GM12878 (cell line): ENCODE results near the gene RHBDF2. TPM values are rescaled to one million over a fixed set of nuclear protein-coding genes. Genes with fewer than 3 reads are reported as not detected.

Experiments used
- ATAC-seq: fragments of 200-7000 bp; cut with Tn5 transposase; 3 replicates; pipeline ENCODE4 v1.9.1; 2020; ENCODE audit warnings: mild to moderate bottlenecking, moderate library complexity
- BruUV-seq: library from RNA; stranded (reverse); fragments of 400-500 nt; replicated peaks from 2 replicates; lab custom pipeline; 2021; lab: Mats Ljungman, UMichigan
- CTCF ChIA-PET: fragments of 300-600 bp; sonication (Branson Sonifier 250); formaldehyde crosslinking; extraction: SDS; loops from one replicate; lab custom pipeline; 2021; ENCODE audit warnings: inconsistent platforms; lab: Yijun Ruan, JAX
- POLR2A ChIA-PET: fragments of 350-600 bp; formaldehyde crosslinking; extraction: SDS; loops from one replicate; lab custom pipeline; 2021; ENCODE audit warnings: inconsistent platforms; lab: Charles Lee
- RAD21 ChIA-PET: fragments of 300-600 bp; sonication (Branson Sonifier 250); formaldehyde crosslinking; loops from one replicate; lab custom pipeline; 2023; ENCODE audit warnings: antibody characterized with exemption; ENCODE audit not compliant: unreplicated experiment; lab: Charles Lee
- SMC1A ChIA-PET: fragments of 300-600 bp; sonication (Branson Sonifier 250); formaldehyde crosslinking; loops from one replicate; lab custom pipeline; 2023; ENCODE audit not compliant: unreplicated experiment, uncharacterized antibody; lab: Charles Lee
- DNase-seq: peaks from one replicate; pipeline ENCODE4 v3.0.0-alpha.2; 2011; ENCODE audit warnings: low read depth, low spot score
- FAIRE-seq: peaks from 3 replicates; lab custom pipeline; 2011; peaks lifted over from hg19 to GRCh38; lab: Jason Lieb, UNC
- H2AFZ ChIP-seq: 2 replicates; pipeline ENCODE4 v1.6.0; 2011; ENCODE audit warnings: low read depth, low read length, control low read depth; ENCODE audit not compliant: control insufficient read depth
- H3K27ac ChIP-seq: 2 replicates; pipeline ENCODE4 v1.5.1; 2011; ENCODE audit warnings: control low read depth; ENCODE audit not compliant: control insufficient read depth, insufficient read depth
- H3K27me3 ChIP-seq, 2 experiments: replicated peaks in 1 of 2; 2 replicates each; pipeline versions ENCODE4 v1.6.0 to v1.6.1; 2011; ENCODE audit warnings: low read length in 1 of 2; ENCODE audit not compliant: control insufficient read depth in 2 of 2, insufficient read depth in 2 of 2
- H3K36me3 ChIP-seq, 2 experiments: 2 replicates each; pipeline ENCODE4 v1.5.1; 2011; ENCODE audit warnings: low read length in 1 of 2; ENCODE audit not compliant: control insufficient read depth in 2 of 2, insufficient read depth in 2 of 2
- H3K4me1 ChIP-seq: 2 replicates; pipeline ENCODE4 v1.6.1; 2011; ENCODE audit warnings: mild to moderate bottlenecking, low read length, moderate library complexity, mixed read lengths; ENCODE audit not compliant: control insufficient read depth, insufficient read depth
- H3K4me2 ChIP-seq: 2 replicates; pipeline ENCODE4 v1.6.0; 2011; ENCODE audit warnings: control low read depth; ENCODE audit not compliant: control insufficient read depth, insufficient read depth
- H3K4me3 ChIP-seq: fragments of 200-600 bp; sonication (generic); 2 replicates; pipeline ENCODE4 v1.5.1; 2016
- H3K79me2 ChIP-seq: 2 replicates; pipeline ENCODE4 v1.6.0; 2011; ENCODE audit warnings: low read length; ENCODE audit not compliant: control insufficient read depth, insufficient read depth
- H3K9ac ChIP-seq: 2 replicates; pipeline ENCODE4 v1.8.0; 2011; ENCODE audit warnings: low read length, control low read depth, mixed read lengths; ENCODE audit not compliant: control insufficient read depth, insufficient read depth
- H3K9me3 ChIP-seq: replicated peaks from 3 replicates; pipeline ENCODE4 v1.5.1; 2011; ENCODE audit warnings: mild to moderate bottlenecking, low read length; ENCODE audit not compliant: control insufficient read depth, insufficient read depth
- H4K20me1 ChIP-seq: 2 replicates; pipeline ENCODE4 v1.6.0; 2011; ENCODE audit not compliant: control insufficient read depth, insufficient read depth
- CBX3 ChIP-seq: fragments of 200-600 bp; sonication (generic); IDR thresholded peaks from 2 replicates; pipeline ENCODE4 v1.6.1; 2016; ENCODE audit warnings: low read depth, borderline replicate concordance
- E2F8 ChIP-seq: fragments of 450-650 bp; IDR thresholded peaks from 2 replicates; pipeline ENCODE4 v1.6.1; 2018; ENCODE audit warnings: mild to moderate bottlenecking, low read depth, moderate library complexity; ENCODE audit not compliant: partially characterized antibody
- EGR1 ChIP-seq, 2 experiments: IDR thresholded peaks; 1 replicate in 1 of 2; 2 replicates in 1 of 2; pipeline ENCODE4 v1.6.1; 2011 to 2012; ENCODE audit warnings: low read depth in 2 of 2, low read length in 2 of 2, borderline replicate concordance in 1 of 2, mild to moderate bottlenecking in 1 of 2, moderate library complexity in 1 of 2
- FOXK2 ChIP-seq: fragments of 450-650 bp; IDR thresholded peaks from 2 replicates; pipeline ENCODE4 v1.6.1; 2017; ENCODE audit warnings: mild to moderate bottlenecking, moderate library complexity
- FOXM1 ChIP-seq: IDR thresholded peaks from 2 replicates; pipeline ENCODE4 v1.6.1; 2012; ENCODE audit warnings: low read depth, mild to moderate bottlenecking, inconsistent platforms, low read length, moderate library complexity
- GABPA ChIP-seq: IDR thresholded peaks from 2 replicates; pipeline ENCODE4 v1.6.1; 2014; ENCODE audit warnings: antibody characterized with exemption, low read depth, mild to moderate bottlenecking, inconsistent platforms
- LARP7 ChIP-seq: fragments of 450-650 bp; IDR thresholded peaks from 2 replicates; pipeline ENCODE4 v1.6.1; 2017; ENCODE audit warnings: mild to moderate bottlenecking
- SMAD1 ChIP-seq: fragments of 450-650 bp; IDR thresholded peaks from 2 replicates; pipeline ENCODE4 v1.6.1; 2018; ENCODE audit warnings: mild to moderate bottlenecking, low read depth; ENCODE audit not compliant: partially characterized antibody
- TAF1 ChIP-seq: IDR thresholded peaks from 2 replicates; pipeline ENCODE4 v1.6.1; 2011; ENCODE audit warnings: mild to moderate bottlenecking, low read depth, low read length, borderline replicate concordance
- USF1 ChIP-seq: IDR thresholded peaks from 2 replicates; pipeline ENCODE4 v1.6.1; 2011; ENCODE audit warnings: borderline replicate concordance, low read depth, mild to moderate bottlenecking, moderate library complexity, mixed read lengths, low read length; ENCODE audit not compliant: insufficient read depth; ENCODE audit errors: extremely low read length
- YBX1 ChIP-seq: fragments of 450-650 bp; IDR thresholded peaks from 2 replicates; pipeline ENCODE4 v1.6.1; 2016; ENCODE audit warnings: antibody characterized with exemption
- ZNF274 ChIP-seq: IDR thresholded peaks from one replicate; pipeline ENCODE4 v1.8.0; 2011; ENCODE audit not compliant: insufficient read length, insufficient read depth
- ZSCAN29 ChIP-seq: fragments of 450-650 bp; IDR thresholded peaks from 2 replicates; pipeline ENCODE4 v1.6.1; 2017; ENCODE audit warnings: mild to moderate bottlenecking, moderate library complexity
- WGBS: methylation state at CpG from one replicate; pipeline ENCODE4 v1.1.6; 2016; ENCODE audit warnings: low lambda C conversion rate; ENCODE audit not compliant: insufficient replicate concordance, insufficient coverage; ENCODE audit errors: missing lambda C conversion rate; 5-methylcytosine and 5-hydroxymethylcytosine counted together
- in situ Hi-C: fragments of 300-500 bp; cut with MboI; formaldehyde crosslinking; loops from 9 replicates; pipeline ENCODE4 v1.14.3; 2018; ENCODE audit warnings: mixed read lengths
- intact Hi-C: fragments of 100-400 bp; cut with micrococcal nuclease; formaldehyde crosslinking; loops from one replicate; pipeline ENCODE4 v1.14.2; 2022; ENCODE audit not compliant: unreplicated experiment
- polyA plus RNA-seq, 11 experiments: library from polyadenylated mRNA; depleted of rRNA in 4 of 11; unstranded in 6 of 11; stranded (reverse) in 5 of 11; fragments of >200 nt; fragmentation: Nextera tagmentation in 4 of 11; fragmentation: Illumina TruSeq in 1 of 11; extraction: Ambion mirVana in 4 of 11; extraction: Trizol in 1 of 11; gene quantifications; 1 replicate in 1 of 11; 2 replicates in 10 of 11; pipeline versions ENCODE4 v1.2.1 to v1.2.3, GENCODE V29; 2011 to 2016; ENCODE audit warnings: inconsistent platforms in 2 of 11, missing spikeins in 2 of 11, low read depth in 1 of 11
- total RNA-seq, 4 experiments: library from RNA; depleted of rRNA in 3 of 4; stranded (reverse); fragments of >200 nt in 3 of 4; fragmentation: Illumina TruSeq in 1 of 4; extraction: Trizol in 1 of 4; gene quantifications; 2 replicates each; pipeline versions ENCODE4 v1.2.1 to v1.2.3, GENCODE V29; 2013 to 2021
- TF ChIP-seq, protein P1 (sequence below): IDR thresholded peaks from 2 replicates; pipeline ENCODE4 v1.6.1; 2012; ENCODE audit warnings: improper control_type of control experiment, low read depth, low read length; ENCODE audit not compliant: insufficient replicate concordance

Gene RHBDF2
- total and polyA plus RNA-seq, 10 of the 15 experiments (the other 5 are each of a cell fraction or from before 2014, with no cell fraction given): 0.97 to 43.0 (median 18.7) TPM

DNA sequence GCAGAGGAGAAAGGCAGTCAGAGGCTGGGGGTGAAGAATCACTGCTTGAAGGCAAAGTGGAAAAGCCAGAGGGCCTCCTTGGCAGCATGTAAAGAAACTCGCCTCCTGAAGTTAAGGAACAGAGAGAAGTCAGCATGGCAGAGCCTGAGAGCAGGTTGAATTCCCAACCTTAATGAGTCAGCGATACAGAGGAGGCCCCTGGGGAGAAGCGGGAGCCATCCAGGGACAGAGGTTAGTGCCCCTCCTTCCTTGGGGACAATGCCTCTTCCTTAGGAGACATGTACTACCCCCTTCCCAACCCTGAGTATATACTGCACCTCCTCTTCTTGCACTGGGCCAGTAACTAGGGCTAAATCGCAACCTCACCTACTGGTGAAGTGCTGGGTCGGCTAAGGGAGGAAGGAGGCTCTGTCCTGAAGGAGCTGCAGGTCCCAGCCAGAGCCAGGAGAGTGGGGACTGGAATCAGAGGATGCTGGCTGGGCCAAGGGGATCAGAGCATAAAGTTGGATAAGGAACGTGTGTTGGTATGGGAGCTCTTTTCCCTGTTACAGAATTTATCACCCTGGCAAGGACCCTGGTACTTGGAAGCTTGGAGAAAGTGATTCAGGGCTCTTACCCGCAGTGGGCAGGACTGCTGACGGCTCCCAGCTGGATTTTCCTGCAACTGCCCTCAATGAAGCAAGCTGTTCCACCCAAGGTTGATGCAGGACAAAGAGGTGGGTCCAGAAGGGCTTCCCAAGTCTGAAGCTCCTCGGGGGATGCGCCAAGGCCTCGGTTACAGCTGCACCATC is 39.3 kb downstream of the RHBDF2 start:
- no peak overlapping the region for H3K4me3 ChIP-seq
- H3K4me1 ChIP-seq: peaks cover 6% of the 10 kb centered on the region
- no peaks in the 10 kb centered on the region for H3K36me3 ChIP-seq
- DNase-seq (no peak), ATAC-seq (no peak), FAIRE-seq (no peak)
- SMC1A ChIA-PET: interaction anchor here (0.6 to 1.2 kb wide), 3 partner anchors 19 to 45 kb away, joined by 3 read pairs; no protein-coding TSS in a partner anchor
- H3K4me2 ChIP-seq: no peak overlapping the region
- H4K20me1 ChIP-seq: no peaks in the 10 kb centered on the region
- RAD21 ChIA-PET: interaction anchor here (1.2 kb wide), 1 partner anchor 45 kb away, joined by 5 read pairs; no protein-coding TSS in a partner anchor
- no peaks in the 10 kb centered on the region for H3K79me2 ChIP-seq
- POLR2A ChIA-PET: interaction anchor here (0.7 kb wide), 1 partner anchor 45 kb away, joined by 6 read pairs; no protein-coding TSS in a partner anchor
- no peak overlapping the region for H3K9ac ChIP-seq
- H3K27ac ChIP-seq: no peak overlapping the region
- no TSS peak for BruUV-seq
- no peak overlapping the region for H2AFZ ChIP-seq
- H3K9me3 ChIP-seq: no peaks in the 10 kb centered on the region
- no peaks in the 10 kb centered on the region for H3K27me3 ChIP-seq
- intact Hi-C loops: no loop called here
- TF ChIP-seq USF1 (no peak), FOXM1 (no peak), TAF1 (no peak), EGR1 (IDR thresholded peaks at IDR 0.05; ENCODE audit: borderline replicate concordance in 1 of 2, low read depth in 2 of 2, low read length in 2 of 2) (no peak), FOXK2 (no peak), ZNF274 (no peak), SMAD1 (no peak), ZSCAN29 (no peak), GABPA (no peak), YBX1 (no peak), LARP7 (no peak), CBX3 (no peak), E2F8 (no peak)
- TF ChIP-seq, protein P1, sequence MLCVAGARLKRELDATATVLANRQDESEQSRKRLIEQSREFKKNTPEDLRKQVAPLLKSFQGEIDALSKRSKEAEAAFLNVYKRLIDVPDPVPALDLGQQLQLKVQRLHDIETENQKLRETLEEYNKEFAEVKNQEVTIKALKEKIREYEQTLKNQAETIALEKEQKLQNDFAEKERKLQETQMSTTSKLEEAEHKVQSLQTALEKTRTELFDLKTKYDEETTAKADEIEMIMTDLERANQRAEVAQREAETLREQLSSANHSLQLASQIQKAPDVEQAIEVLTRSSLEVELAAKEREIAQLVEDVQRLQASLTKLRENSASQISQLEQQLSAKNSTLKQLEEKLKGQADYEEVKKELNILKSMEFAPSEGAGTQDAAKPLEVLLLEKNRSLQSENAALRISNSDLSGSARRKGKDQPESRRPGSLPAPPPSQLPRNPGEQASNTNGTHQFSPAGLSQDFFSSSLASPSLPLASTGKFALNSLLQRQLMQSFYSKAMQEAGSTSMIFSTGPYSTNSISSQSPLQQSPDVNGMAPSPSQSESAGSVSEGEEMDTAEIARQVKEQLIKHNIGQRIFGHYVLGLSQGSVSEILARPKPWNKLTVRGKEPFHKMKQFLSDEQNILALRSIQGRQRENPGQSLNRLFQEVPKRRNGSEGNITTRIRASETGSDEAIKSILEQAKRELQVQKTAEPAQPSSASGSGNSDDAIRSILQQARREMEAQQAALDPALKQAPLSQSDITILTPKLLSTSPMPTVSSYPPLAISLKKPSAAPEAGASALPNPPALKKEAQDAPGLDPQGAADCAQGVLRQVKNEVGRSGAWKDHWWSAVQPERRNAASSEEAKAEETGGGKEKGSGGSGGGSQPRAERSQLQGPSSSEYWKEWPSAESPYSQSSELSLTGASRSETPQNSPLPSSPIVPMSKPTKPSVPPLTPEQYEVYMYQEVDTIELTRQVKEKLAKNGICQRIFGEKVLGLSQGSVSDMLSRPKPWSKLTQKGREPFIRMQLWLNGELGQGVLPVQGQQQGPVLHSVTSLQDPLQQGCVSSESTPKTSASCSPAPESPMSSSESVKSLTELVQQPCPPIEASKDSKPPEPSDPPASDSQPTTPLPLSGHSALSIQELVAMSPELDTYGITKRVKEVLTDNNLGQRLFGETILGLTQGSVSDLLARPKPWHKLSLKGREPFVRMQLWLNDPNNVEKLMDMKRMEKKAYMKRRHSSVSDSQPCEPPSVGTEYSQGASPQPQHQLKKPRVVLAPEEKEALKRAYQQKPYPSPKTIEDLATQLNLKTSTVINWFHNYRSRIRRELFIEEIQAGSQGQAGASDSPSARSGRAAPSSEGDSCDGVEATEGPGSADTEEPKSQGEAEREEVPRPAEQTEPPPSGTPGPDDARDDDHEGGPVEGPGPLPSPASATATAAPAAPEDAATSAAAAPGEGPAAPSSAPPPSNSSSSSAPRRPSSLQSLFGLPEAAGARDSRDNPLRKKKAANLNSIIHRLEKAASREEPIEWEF: no peak
- TF ChIP-seq, all 136 proteins: peak for 0
- 46% methylated on average over 11 of the region's 11 CpGs for WGBS
- in situ Hi-C loops: no loop called here
- CTCF ChIA-PET: interaction anchor here (1.1 to 7.9 kb wide), 5 partner anchors 38 to 158 kb away, joined by 3 to 186 read pairs (median 4); partner anchors contain the start of gene RHBDF2
